GM12865 (cell line): ENCODE results near the gene ETNPPL.
A peak's percentile ranks its signal among the peaks of the same experiment; 100 is the strongest.

Experiments used
- DNase-seq: peaks from one replicate; pipeline ENCODE4 v3.0.0; 2010; ENCODE audit warnings: low read depth
- H3K4me3 ChIP-seq: 2 replicates; pipeline ENCODE4 v1.5.1; 2011; ENCODE audit warnings: mild to moderate bottlenecking, low read depth, low read length, control low read depth
- TF ChIP-seq, protein P1 (sequence below): IDR thresholded peaks from 2 replicates; pipeline ENCODE4 v1.5.1; 2011; ENCODE audit warnings: low read length, control low read depth, low read depth, inconsistent platforms; ENCODE audit not compliant: insufficient read depth; ENCODE audit errors: missing control alignments

Gene ETNPPL

GRCh38 chr4:108762559-108763225 lies at the start of gene ETNPPL:
Gene ETNPPL, minus strand, starts transcription at chr4:108763053. Its CDS starts 155 bp downstream, at chr4:108762898.
- no peak for DNase-seq
- H3K4me3 ChIP-seq: peak within 1 kb of the TSS; percentile 23; the same call in 1 of the 2 replicates
- TF ChIP-seq, protein P1, sequence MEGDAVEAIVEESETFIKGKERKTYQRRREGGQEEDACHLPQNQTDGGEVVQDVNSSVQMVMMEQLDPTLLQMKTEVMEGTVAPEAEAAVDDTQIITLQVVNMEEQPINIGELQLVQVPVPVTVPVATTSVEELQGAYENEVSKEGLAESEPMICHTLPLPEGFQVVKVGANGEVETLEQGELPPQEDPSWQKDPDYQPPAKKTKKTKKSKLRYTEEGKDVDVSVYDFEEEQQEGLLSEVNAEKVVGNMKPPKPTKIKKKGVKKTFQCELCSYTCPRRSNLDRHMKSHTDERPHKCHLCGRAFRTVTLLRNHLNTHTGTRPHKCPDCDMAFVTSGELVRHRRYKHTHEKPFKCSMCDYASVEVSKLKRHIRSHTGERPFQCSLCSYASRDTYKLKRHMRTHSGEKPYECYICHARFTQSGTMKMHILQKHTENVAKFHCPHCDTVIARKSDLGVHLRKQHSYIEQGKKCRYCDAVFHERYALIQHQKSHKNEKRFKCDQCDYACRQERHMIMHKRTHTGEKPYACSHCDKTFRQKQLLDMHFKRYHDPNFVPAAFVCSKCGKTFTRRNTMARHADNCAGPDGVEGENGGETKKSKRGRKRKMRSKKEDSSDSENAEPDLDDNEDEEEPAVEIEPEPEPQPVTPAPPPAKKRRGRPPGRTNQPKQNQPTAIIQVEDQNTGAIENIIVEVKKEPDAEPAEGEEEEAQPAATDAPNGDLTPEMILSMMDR: no peak

DNA sequence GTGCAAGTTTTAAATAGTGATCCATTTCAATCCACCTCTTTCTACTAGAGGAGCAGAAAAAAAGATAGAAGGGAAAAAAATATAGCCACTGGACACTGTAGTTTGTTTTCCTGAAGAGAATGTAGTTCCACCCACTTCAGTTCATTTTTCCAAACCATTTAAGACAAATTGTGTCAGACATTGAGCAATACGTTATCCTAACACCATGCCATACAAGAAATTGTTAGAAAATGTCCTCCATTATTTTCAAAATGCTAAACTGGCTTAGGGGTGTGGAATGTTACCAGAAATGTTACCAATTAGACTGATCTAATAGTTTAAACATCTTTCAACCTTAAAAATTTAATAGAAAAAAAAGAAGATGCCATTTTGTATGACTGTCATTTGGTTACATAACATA lies 48.6 kb upstream of the ETNPPL start:
- TF ChIP-seq, protein P1: no peak
- DNase-seq: no peak
- H3K4me3 ChIP-seq: no peak overlapping the region

GRCh38 chr4:108810087-108810486 lies 47.2 kb upstream of the ETNPPL start:
- TF ChIP-seq, protein P1: no peak
- no peak overlapping the region for H3K4me3 ChIP-seq
- no peak for DNase-seq

- TF ChIP-seq, protein P1: no peak
- H3K4me3 ChIP-seq: no peak overlapping the region
- DNase-seq: no peak
Observed at GRCh38 chr4:108804648-108805273, 41.9 kb upstream of the ETNPPL start.

DNA sequence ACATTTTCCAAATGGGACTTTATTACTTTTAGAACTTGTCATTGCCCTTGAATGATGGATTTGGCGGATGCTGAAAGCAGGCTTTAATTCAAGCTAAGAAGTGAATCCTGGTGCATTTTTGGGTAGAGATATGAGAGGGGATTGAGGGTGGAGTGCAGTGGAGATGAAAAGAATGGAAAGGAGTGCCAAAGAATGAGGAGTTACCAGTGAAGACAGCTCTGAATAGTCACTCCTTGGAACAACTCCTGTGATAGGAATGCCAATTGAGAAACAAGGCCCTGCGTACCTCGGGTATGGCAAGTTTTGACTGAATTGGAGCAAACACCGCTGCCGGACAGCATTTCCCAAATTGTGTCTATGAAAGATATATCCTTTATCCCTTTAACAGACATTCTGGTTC lies 36.5 kb upstream of the ETNPPL start:
- no peak overlapping the region for H3K4me3 ChIP-seq
- DNase-seq: no peak
- TF ChIP-seq, protein P1: no peak

DNA sequence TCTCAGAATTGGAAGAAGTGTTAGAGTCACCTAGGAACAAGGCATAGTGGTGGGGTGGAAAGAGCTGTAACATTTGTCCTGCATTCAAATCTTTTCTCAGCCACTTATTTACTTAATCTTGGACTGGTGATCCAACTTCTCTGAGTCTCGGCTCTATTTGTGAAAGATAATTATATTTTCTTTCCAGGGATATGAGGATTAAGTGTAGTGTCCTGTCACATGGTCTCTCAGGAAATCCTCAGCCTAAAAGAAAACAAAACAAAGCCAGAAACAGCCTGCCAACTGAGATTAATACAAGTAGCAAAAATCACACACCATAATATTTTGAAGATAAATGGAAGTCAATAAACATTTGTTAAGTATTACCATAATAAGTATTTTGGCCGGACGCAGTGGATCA lies 33.3 kb upstream of the ETNPPL start:
- H3K4me3 ChIP-seq: no peak overlapping the region
- DNase-seq: no peak
- TF ChIP-seq, protein P1: no peak
